Activated T-helper 2 cell treated with anti-CD3 and anti-CD28 coated beads, Interferon-gamma antibody, Interleukin-2, Interleukin-4, amounts not matched to agents 10 μg/mL and 5 μg/mL and 100 μg/mL, durations not matched to agents 14 hours and 24 hours and 36 hours (primary cell): ENCODE measurements around the gene CCDC201. TPM values are rescaled to one million over a fixed set of nuclear protein-coding genes. Genes with fewer than 3 reads are reported as not detected.
A peak's percentile ranks its signal among the peaks of the same experiment; 100 is the strongest.

Experiments used
- DNase-seq: peaks from one replicate; pipeline ENCODE4 v3.0.0; 2021; ENCODE audit warnings: low spot score
- H3K27ac Mint-ChIP-seq: one replicate; pipeline ENCODE4 v1.8.0; 2021; ENCODE audit warnings: mixed read lengths
- H3K27me3 Mint-ChIP-seq: one replicate; pipeline ENCODE4 v1.8.0; 2021; ENCODE audit warnings: low read depth, mixed read lengths
- H3K36me3 Mint-ChIP-seq: one replicate; pipeline ENCODE4 v1.8.0; 2021; ENCODE audit warnings: low read depth, mixed read lengths
- H3K4me1 Mint-ChIP-seq: one replicate; pipeline ENCODE4 v1.8.0; 2021; ENCODE audit warnings: low read depth, mixed read lengths
- H3K4me3 Mint-ChIP-seq: one replicate; pipeline ENCODE4 v1.8.0; 2021; ENCODE audit warnings: low read depth, mild to moderate bottlenecking, moderate library complexity, mixed read lengths
- H3K9me3 Mint-ChIP-seq: one replicate; pipeline ENCODE4 v1.8.0; 2021; ENCODE audit warnings: mixed read lengths
- intact Hi-C: fragments of 100-400 bp; cut with micrococcal nuclease; formaldehyde crosslinking; loops from one replicate; pipeline ENCODE4 v1.15.1; 2023
- total RNA-seq: library from RNA; stranded (reverse); gene quantifications from 2 replicates; pipeline ENCODE4 v1.2.3, GENCODE V29; 2022

The CCDC201 gene, protein sequence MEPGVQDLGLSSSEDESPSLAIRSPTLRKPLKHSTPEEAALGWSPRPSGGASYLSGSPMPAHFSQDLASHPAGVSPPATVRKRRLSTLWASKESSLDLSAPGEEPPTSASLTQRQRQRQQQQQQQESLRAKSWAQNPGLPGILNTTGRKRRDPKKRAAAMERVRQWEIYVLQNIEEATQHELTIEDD
- total RNA-seq = not detected in 2 replicates

DNA sequence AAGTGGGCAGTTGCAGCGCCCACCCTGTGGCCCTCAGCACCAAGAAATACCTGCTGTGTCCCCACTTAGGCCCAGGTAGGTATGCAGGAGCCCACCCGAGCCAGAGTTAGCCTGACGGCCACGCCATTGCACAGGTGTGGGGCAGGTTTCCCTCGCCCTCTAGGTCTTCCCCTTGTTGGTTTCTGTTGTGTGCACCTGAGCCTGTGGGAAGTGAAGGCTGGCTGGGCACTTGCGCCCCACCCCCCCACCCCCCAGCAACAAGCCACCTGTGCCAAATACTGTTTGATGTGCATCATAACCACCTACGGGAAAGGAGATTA is at the start of gene CCDC201:
Gene CCDC201 (minus strand): TSS at position 48 of the 320 bp plus-strand sequence. CDS start 75 bp downstream, outside the sequence.
- Mint-ChIP-seq H3K9me3 (no peaks in the 10 kb centered on the region), H3K27ac (no peak within 1 kb of the TSS), H3K27me3 (no peaks in the 10 kb centered on the region), H3K4me1 (no peaks in the 10 kb centered on the region), H3K36me3 (no peaks in the 10 kb centered on the region), H3K4me3 (no peak within 1 kb of the TSS)
- DNase-seq = no peak
- intact Hi-C loops = no loop called here

DNA sequence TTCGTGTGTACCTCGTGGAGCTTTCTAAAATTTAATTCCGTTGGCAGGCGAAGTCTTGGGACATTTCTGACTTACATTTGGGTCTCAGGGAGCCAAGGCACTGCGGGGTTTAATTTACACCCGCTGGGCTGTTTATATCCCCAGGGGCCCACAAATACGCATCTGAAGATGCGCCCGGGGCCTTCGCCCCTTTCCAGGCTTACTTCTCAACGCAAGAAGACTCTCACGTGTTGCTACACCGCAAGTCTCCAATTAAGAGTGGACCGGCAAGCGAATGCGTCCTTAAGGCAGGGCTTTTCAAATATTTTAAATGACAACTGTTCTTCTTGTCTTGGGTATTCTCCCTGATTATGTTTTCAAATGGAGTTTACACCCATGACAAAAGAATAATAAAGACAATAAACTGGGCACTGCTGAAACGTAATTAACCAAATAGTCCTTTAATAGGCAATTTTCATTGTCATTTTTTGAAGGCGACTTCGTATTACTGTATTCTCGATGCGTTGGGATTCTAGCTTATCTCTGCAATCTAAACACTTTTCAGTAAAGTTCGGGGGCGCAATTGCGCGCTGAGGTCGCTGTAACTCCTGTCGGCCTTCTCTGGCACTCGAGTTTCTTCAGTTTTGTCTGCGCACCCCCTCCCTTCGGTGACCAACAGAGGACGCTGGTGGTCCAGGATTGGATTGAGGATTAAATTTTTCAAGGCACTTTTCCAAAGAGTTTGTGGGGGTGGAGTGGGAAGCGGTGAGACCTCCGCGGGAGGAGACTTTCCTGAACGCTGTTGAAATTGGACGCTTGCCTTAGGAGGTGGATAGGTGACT is 49.0 kb upstream of the CCDC201 start:
- intact Hi-C loops = loop anchor here (2.0 kb wide), 1 partner anchor 1333 kb away; no protein-coding TSS in a partner anchor
- Mint-ChIP-seq H3K36me3 (no peaks in the 10 kb centered on the region), H3K4me1 (peaks cover 25% of the 10 kb centered on the region), H3K27me3 (peaks cover 60% of the 10 kb centered on the region), H3K4me3 (peak overlapping the region; percentile 26), H3K27ac (no peak overlapping the region), H3K9me3 (no peaks in the 10 kb centered on the region)
- no peak for DNase-seq

DNA sequence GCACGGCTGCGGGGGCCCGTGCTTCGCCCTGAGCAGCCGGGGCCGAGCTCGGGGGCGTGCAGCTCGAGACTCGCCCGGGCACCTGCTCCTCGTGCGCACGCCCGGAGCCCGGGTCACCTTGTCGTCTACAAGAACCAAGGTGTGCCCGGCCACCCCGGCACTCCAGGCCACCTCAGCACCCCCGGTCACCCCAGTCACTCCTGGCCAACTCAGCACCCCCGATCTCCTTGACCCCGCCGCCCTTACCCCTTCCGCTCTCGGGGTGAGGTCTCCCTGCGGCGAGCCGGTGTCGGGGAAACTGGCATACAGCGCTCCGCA is 48.5 kb upstream of the CCDC201 start:
- peak overlapping the region; percentile 21 for H3K4me3 Mint-ChIP-seq
- intact Hi-C loops = no loop called here
- no peak for DNase-seq
- H3K27ac Mint-ChIP-seq = no peak overlapping the region
- H3K27me3 Mint-ChIP-seq = peaks cover 58% of the 10 kb centered on the region
- H3K4me1 Mint-ChIP-seq = peaks cover 25% of the 10 kb centered on the region
- H3K36me3 Mint-ChIP-seq = no peaks in the 10 kb centered on the region
- H3K9me3 Mint-ChIP-seq = no peaks in the 10 kb centered on the region

DNA sequence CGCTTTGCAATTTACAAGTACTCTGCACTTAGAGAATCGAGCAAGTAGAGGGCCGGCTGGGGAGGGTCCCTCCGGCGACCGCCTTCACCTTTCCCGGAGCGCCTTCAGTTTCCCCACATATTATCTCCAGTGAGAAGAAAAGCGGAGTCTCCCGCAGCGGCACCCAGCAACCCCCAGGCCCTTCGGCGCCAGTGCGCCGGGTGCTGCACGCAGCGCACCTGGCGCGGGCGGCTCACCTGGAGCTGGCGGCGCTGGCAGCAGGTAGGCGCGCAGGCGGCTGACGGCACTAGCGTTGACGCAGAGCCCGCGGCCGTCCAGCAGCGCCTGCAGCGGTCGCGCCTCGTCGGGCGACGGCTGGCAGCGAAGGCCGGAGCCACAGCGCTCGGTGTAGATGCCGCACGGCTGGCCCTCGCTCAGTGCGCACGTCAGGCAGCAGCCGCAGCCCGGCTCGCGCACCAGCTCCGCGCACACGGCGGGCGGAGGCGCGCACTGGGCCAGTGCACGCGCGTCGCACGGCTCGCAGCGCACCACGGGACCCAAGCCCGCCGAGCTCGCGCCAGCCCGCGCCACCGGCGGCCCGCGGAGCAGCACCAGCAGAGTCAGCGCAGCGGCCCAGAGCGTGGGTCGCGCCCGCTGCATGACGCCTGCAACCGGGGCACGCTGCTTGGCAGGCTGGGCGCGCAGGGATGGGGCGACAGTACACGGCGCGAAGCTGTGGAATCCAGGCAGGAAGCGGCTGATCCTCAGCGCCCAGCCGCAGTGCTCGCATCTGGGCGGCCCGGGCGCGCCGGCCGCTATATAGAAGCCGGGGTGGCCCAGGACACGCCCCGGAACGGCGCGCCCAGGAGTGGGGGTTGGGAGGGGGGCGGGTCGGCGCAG is 47.9 kb upstream of the CCDC201 start, which contains the start of gene IGFBP3:
Gene IGFBP3 (minus strand): TSS at position 771 of the 879 bp plus-strand sequence. CDS start 132 bp downstream, at position 639.
- peaks cover 25% of the 10 kb centered on the region for H3K4me1 Mint-ChIP-seq
- DNase-seq = no peak
- intact Hi-C loops = no loop called here

DNA sequence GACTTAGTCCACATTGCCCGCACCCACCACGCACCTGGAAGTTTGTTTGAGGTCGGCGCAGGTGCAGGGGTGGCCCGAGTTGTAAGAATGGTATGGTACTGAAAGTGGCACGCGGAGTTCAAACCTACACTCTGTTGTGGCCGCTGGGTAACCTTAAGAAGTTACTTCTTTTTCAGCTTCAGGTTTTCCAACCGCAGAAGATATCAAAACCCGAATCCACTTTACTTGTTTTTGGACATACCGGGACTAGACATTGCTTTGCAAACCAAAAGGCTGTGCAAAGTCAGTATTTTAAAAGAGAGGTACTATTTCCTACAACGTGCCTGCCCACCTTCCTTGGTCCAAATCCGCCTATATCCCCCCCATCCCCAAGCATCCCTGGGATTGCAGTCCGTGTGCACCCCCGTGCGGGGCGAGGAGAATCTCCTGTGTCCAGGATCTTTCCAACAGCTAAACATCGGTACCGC is 47.1 kb upstream of the CCDC201 start:
- no peaks in the 10 kb centered on the region for H3K36me3 Mint-ChIP-seq
- H3K4me3 Mint-ChIP-seq = peak overlapping the region; percentile 50
- H3K27ac Mint-ChIP-seq = no peak overlapping the region
- DNase-seq = no peak
- peaks cover 25% of the 10 kb centered on the region for H3K4me1 Mint-ChIP-seq
- intact Hi-C loops = loop anchor here (5.0 kb wide), 2 partner anchors 432 to 1897 kb away; no protein-coding TSS in a partner anchor
- H3K9me3 Mint-ChIP-seq = no peaks in the 10 kb centered on the region
- peaks cover 54% of the 10 kb centered on the region for H3K27me3 Mint-ChIP-seq

More for the DNA sequence above, 47.9 kb upstream of the CCDC201 start, which contains the start of gene IGFBP3:
- no peak within 1 kb of the TSS for H3K27ac Mint-ChIP-seq
- peak within 1 kb of the TSS; percentile 50 for H3K4me3 Mint-ChIP-seq
- H3K9me3 Mint-ChIP-seq = no peaks in the 10 kb centered on the region
- H3K36me3 Mint-ChIP-seq = no peaks in the 10 kb centered on the region
- H3K27me3 Mint-ChIP-seq = peaks cover 56% of the 10 kb centered on the region

DNA sequence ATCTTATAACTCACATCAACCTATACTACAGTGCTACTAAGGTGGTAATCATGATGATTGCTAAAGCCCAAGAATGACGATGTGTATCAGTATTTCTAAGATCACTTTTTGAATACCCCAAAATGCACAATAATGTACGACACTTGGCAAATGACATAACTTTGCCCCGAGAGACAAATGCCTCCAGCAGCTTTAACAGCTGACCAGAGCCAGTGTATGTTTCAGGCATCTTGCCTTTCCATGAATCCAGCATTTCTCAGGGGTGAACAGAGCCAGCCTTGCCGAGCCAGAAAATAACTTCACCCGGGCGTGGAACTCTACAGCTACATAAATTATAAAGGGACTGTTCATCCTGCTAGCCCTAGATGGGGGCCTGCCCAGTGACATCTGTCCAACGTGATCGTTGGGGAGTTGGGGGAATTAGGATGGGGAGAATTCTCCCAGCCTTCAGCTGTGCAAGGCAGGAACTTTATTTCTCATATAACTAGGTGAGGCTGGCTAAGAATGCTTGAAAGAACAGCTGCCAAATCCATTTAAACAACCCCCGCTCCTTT is 46.4 kb upstream of the CCDC201 start:
- no peak overlapping the region for H3K4me3 Mint-ChIP-seq

DNA sequence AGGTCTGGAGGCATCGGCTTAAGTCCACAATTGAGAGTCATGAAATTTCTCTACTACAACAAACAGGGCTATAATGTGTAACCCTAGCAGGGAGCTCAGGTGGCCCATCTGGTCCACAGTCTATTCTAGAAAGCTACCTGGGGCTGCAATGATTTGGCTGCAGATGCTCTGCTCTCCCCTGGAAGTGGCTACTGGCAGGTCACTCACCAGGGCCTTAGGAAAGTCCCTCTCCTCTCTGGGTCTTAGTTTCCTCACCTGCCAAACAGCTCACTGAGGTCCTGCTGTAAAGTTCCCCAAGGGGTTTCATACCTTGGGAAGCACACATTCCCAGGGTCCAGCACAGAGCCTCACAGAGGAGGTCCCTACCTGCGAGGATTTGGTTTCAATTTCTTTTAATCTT is 45.7 kb upstream of the CCDC201 start:
- DNase-seq = no peak
- H3K4me3 Mint-ChIP-seq = no peak overlapping the region
- no peaks in the 10 kb centered on the region for H3K9me3 Mint-ChIP-seq
- no peaks in the 10 kb centered on the region for H3K36me3 Mint-ChIP-seq
- peaks cover 45% of the 10 kb centered on the region for H3K27me3 Mint-ChIP-seq
- peaks cover 25% of the 10 kb centered on the region for H3K4me1 Mint-ChIP-seq
- no peak overlapping the region for H3K27ac Mint-ChIP-seq
- intact Hi-C loops = loop anchor here (5.0 kb wide), 2 partner anchors 434 to 1899 kb away; no protein-coding TSS in a partner anchor

More for the DNA sequence above, 46.4 kb upstream of the CCDC201 start:
- peaks cover 51% of the 10 kb centered on the region for H3K27me3 Mint-ChIP-seq
- H3K36me3 Mint-ChIP-seq = no peaks in the 10 kb centered on the region
- no peak for DNase-seq
- no peaks in the 10 kb centered on the region for H3K9me3 Mint-ChIP-seq
- H3K27ac Mint-ChIP-seq = no peak overlapping the region
- peaks cover 25% of the 10 kb centered on the region for H3K4me1 Mint-ChIP-seq
- intact Hi-C loops = loop anchor here (5.0 kb wide), 2 partner anchors 433 to 1898 kb away; no protein-coding TSS in a partner anchor

DNA sequence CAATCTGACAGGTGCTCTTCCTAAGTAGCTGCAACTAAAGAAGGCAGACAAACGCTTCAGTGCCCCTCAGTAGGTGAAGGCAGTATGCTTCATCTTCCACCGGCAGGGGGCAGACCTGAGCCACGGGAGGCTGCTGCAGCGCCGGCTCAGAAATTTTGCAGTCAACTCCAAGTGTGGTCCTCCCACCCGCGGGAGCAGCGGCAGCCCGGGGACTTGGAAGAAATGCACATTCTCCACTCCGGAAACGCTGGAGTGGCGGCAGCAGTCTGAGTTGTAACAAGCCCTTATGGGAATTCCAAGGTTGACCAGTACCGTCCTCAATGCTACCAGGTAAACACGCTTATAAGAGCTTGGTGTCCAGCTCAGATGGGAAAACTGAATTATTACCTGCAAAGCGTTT is 44.8 kb upstream of the CCDC201 start:
- H3K36me3 Mint-ChIP-seq = no peaks in the 10 kb centered on the region
- H3K27me3 Mint-ChIP-seq = peaks cover 36% of the 10 kb centered on the region
- H3K9me3 Mint-ChIP-seq = no peaks in the 10 kb centered on the region
- H3K27ac Mint-ChIP-seq = no peak overlapping the region
- H3K4me3 Mint-ChIP-seq = no peak overlapping the region
- intact Hi-C loops = loop anchor here (1.0 to 5.0 kb wide), 3 partner anchors 435 to 1900 kb away; no protein-coding TSS in a partner anchor
- H3K4me1 Mint-ChIP-seq = peaks cover 18% of the 10 kb centered on the region
- peak; percentile 57 for DNase-seq

DNA sequence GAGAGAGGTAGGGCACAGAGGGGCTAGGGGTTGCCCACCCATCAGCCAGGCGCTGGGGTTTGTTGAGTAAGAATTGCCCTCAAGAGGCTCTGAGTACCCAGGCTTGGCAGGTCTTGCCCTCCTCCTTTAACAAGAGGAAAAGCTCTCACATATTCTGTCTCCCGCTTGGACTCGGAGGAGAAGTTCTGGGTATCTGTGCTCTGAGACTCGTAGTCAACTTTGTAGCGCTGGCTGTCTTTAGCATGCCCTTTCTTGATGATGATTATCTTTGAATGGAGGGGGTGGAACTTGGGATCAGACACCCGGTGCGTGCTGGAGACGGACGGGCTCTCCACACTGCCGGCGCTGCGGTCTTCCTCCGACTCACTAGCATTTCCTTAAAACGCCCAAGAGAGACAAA is 44.2 kb upstream of the CCDC201 start:
- Mint-ChIP-seq H3K27me3 (peaks cover 30% of the 10 kb centered on the region), H3K36me3 (no peaks in the 10 kb centered on the region), H3K4me3 (no peak overlapping the region), H3K4me1 (peaks cover 12% of the 10 kb centered on the region), H3K9me3 (no peaks in the 10 kb centered on the region), H3K27ac (no peak overlapping the region)
- DNase-seq = no peak
- intact Hi-C loops = loop anchor here (1.0 to 5.0 kb wide), 3 partner anchors 435 to 1900 kb away; no protein-coding TSS in a partner anchor

DNA sequence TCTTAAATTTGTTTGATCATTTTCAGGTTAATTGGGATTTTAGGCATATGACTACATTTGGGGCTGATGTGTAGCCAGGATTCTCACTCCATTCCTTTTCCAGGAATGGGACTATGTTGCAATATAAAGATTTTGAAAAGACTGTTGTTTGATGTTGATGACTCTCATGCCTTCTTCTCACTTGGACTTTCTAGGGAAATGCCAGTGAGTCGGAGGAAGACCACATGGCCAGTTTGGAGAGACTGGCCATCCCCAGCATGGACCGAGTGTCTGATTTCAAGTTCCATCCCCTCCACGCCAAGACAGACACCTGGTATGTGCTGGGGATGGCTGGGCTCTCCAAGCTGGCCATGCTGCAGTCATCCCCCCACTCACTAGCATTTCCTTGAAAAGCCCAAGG is 42.7 kb upstream of the CCDC201 start:
- H3K27me3 Mint-ChIP-seq = peaks cover 23% of the 10 kb centered on the region
- no peaks in the 10 kb centered on the region for H3K36me3 Mint-ChIP-seq
- no peaks in the 10 kb centered on the region for H3K9me3 Mint-ChIP-seq
- H3K4me1 Mint-ChIP-seq = peaks cover 9% of the 10 kb centered on the region
- no peak overlapping the region for H3K27ac Mint-ChIP-seq
- intact Hi-C loops = loop anchor here (5.0 kb wide), 2 partner anchors 437 to 1902 kb away; no protein-coding TSS in a partner anchor
- H3K4me3 Mint-ChIP-seq = no peak overlapping the region
- DNase-seq = no peak

DNA sequence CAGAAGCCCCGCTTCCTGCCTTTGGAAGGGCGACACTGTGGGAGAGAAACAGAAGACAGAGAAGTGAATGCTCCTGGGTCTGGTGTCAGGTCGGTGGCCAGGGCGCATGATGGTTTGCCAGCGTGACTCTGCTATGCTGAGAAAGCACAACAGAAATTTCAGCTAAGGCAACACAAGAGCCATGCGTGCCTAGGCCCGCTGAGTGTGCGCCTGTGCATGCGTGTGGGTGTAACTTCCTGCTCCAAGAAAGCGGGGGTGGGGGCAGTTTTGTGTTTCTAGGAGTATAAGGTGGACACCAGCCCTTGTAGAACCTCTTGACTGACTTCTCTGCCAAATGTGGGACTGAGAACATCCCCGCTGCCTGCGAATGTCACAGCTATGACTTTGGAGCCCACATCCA is 42.0 kb upstream of the CCDC201 start:
- H3K27me3 Mint-ChIP-seq = peaks cover 18% of the 10 kb centered on the region
- no peaks in the 10 kb centered on the region for H3K36me3 Mint-ChIP-seq
- no peak overlapping the region for H3K4me3 Mint-ChIP-seq
- intact Hi-C loops = loop anchor here (5.0 kb wide), 2 partner anchors 437 to 1902 kb away; no protein-coding TSS in a partner anchor
- no peaks in the 10 kb centered on the region for H3K9me3 Mint-ChIP-seq
- no peak for DNase-seq
- peaks cover 4% of the 10 kb centered on the region for H3K4me1 Mint-ChIP-seq
- no peak overlapping the region for H3K27ac Mint-ChIP-seq

DNA sequence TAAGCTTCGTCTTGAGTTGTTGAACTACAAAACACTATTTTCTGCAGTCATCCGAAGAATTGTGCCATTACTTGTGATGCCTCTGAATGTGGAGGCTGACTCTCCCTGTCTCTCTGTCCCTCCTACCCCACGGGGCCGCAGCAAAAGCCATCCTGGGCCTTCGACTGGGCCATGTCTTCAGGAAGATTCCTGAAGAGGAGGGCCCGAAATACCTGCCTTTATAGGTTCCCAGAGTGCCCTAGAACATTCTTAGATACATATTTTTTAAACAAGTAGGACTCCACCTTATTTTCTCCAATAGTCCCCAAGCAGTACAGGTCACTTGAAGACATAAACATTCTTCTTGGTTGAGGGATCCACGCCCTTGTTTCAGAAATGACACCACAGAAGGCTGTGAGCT is 40.1 kb upstream of the CCDC201 start:
- no peak overlapping the region for H3K4me3 Mint-ChIP-seq
- no peak overlapping the region for H3K27ac Mint-ChIP-seq
- H3K36me3 Mint-ChIP-seq = no peaks in the 10 kb centered on the region
- H3K4me1 Mint-ChIP-seq = no peaks in the 10 kb centered on the region
- no peaks in the 10 kb centered on the region for H3K9me3 Mint-ChIP-seq
- intact Hi-C loops = no loop called here
- peaks cover 1% of the 10 kb centered on the region for H3K27me3 Mint-ChIP-seq
- no peak for DNase-seq
